HepG2 (cell line): Measurements from ENCODE around the gene TRAP1. TPM values are rescaled to one million over a fixed set of nuclear protein-coding genes. Genes with fewer than 3 reads are reported as not detected.

Experiments used
- FOXA1 ChIP-seq, 2 experiments: fragments of 450-650 bp in 1 of 2; sonication (generic) in 1 of 2; formaldehyde crosslinking in 1 of 2; IDR thresholded peaks; 2 replicates each; pipeline versions ENCODE4 v1.4.0 to v1.6.1; 2016 to 2020; ENCODE audit warnings: missing genetic modification reagents in 1 of 2
- GLMP ChIP-seq: sonication (generic); formaldehyde crosslinking; IDR thresholded peaks from 2 replicates; pipeline ENCODE4 v1.9.0; 2021; ENCODE audit warnings: missing genetic modification reagents, mild to moderate bottlenecking, borderline replicate concordance
- KDM4B ChIP-seq: sonication (generic); formaldehyde crosslinking; IDR thresholded peaks from 2 replicates; pipeline ENCODE4 v1.4.0; 2020; ENCODE audit warnings: missing genetic modification reagents
- KMT2B ChIP-seq: IDR thresholded peaks from 2 replicates; pipeline ENCODE4 v1.6.1; 2016; ENCODE audit warnings: missing genetic modification reagents, missing compliant biosample characterization
- MBD4 ChIP-seq: IDR thresholded peaks from 2 replicates; pipeline ENCODE4 v1.6.1; 2012; ENCODE audit warnings: low read length, inconsistent platforms, borderline replicate concordance
- MNT ChIP-seq: fragments of 450-650 bp; IDR thresholded peaks from 2 replicates; pipeline ENCODE4 v1.6.1; 2016
- NFE2 ChIP-seq: sonication (generic); formaldehyde crosslinking; IDR thresholded peaks from 2 replicates; pipeline ENCODE4 v1.4.0; 2020; ENCODE audit warnings: missing genetic modification reagents
- NFKB2 ChIP-seq: sonication (generic); formaldehyde crosslinking; IDR thresholded peaks from 2 replicates; pipeline ENCODE4 v1.4.0; 2020; ENCODE audit warnings: missing genetic modification reagents, borderline replicate concordance
- NONO ChIP-seq, 2 experiments: fragments of 450-650 bp in 1 of 2; sonication (generic) in 1 of 2; formaldehyde crosslinking in 1 of 2; IDR thresholded peaks in 1 of 2; conservative IDR thresholded peaks in 1 of 2; 2 replicates each; pipeline versions ENCODE4 v1.6.1 to v1.8.0; 2017 to 2022; ENCODE audit warnings: mild to moderate bottlenecking in 1 of 2, missing genetic modification reagents in 1 of 2, moderate library complexity in 1 of 2
- RFX1 ChIP-seq: fragments of 450-650 bp; IDR thresholded peaks from 2 replicates; pipeline ENCODE4 v1.6.1; 2017
- RNF219 ChIP-seq: sonication (generic); formaldehyde crosslinking; IDR thresholded peaks from 2 replicates; pipeline ENCODE4 v1.5.0; 2020; ENCODE audit warnings: mild to moderate bottlenecking, missing genetic modification reagents
- ZBTB25 ChIP-seq: IDR thresholded peaks from 2 replicates; pipeline ENCODE4 v1.6.1; 2018; ENCODE audit warnings: missing genetic modification reagents
- ZBTB4 ChIP-seq: sonication (generic); formaldehyde crosslinking; IDR thresholded peaks from 2 replicates; pipeline ENCODE4 v1.4.0; 2020; ENCODE audit warnings: missing genetic modification reagents, mild to moderate bottlenecking, borderline replicate concordance
- ZHX1 ChIP-seq: sonication (generic); formaldehyde crosslinking; IDR thresholded peaks from 2 replicates; pipeline ENCODE4 v1.8.1; 2022; ENCODE audit warnings: low read depth, mild to moderate bottlenecking, missing genetic modification reagents
- ZNF10 ChIP-seq: sonication (generic); formaldehyde crosslinking; IDR thresholded peaks from 2 replicates; pipeline ENCODE4 v1.4.0; 2020; ENCODE audit warnings: mild to moderate bottlenecking, low read depth, missing genetic modification reagents, borderline replicate concordance
- ZNF543 ChIP-seq: sonication (generic); formaldehyde crosslinking; IDR thresholded peaks from 2 replicates; pipeline ENCODE4 v1.4.0; 2020; ENCODE audit warnings: mild to moderate bottlenecking, missing genetic modification reagents
- ZNF607 ChIP-seq: sonication (generic); formaldehyde crosslinking; IDR thresholded peaks from 2 replicates; pipeline ENCODE4 v1.5.1; 2020; ENCODE audit warnings: missing genetic modification reagents, mild to moderate bottlenecking, borderline replicate concordance
- polyA plus RNA-seq, 8 experiments: library from polyadenylated mRNA; depleted of rRNA in 3 of 8; stranded (reverse) in 7 of 8; unstranded in 1 of 8; fragments of >200 nt; fragmentation: Illumina TruSeq in 4 of 8; extraction: Trizol in 4 of 8; gene quantifications; 2 replicates each; pipeline versions ENCODE4 v1.2.1 to v1.2.3, GENCODE V29; 2011 to 2016; ENCODE audit warnings: low read depth in 4 of 8, missing spikeins in 1 of 8, mixed read lengths in 1 of 8; ENCODE audit not compliant: insufficient read depth in 1 of 8
- total RNA-seq, 5 experiments: library from RNA; depleted of rRNA; stranded (reverse); fragments of >200 nt; fragmentation: Illumina TruSeq; extraction: Trizol; gene quantifications; 2 replicates each; pipeline ENCODE4 v1.2.3, GENCODE V29; 2016; ENCODE audit warnings: low read depth in 1 of 5

Gene TRAP1
- total and polyA plus RNA-seq, 2 of the 13 experiments (the other 11 are each of a cell fraction or from before 2014, with no cell fraction given): 127 to 240 TPM

- no peak for TF ChIP-seq NONO (IDR thresholded peaks at IDR 0.05)
- no peak for TF ChIP-seq NONO (CRISPR knock-in tag; conservative IDR thresholded peaks at IDR 0.05)
- TF ChIP-seq MNT: no peak
- TF ChIP-seq GLMP: no peak
- no peak for TF ChIP-seq RFX1
- TF ChIP-seq RNF219 (CRISPR knock-in tag): no peak
- 0 out of 2 replicates have a peak, but pooled peaks have one; percentile 8 for TF ChIP-seq ZBTB4 (CRISPR knock-in tag)
- TF ChIP-seq KMT2B (CRISPR knock-in tag): no peak
- no peak for TF ChIP-seq MBD4
- TF ChIP-seq FOXA1 (IDR thresholded peaks at IDR 0.05): peak; percentile 46; the same call in 1 of the 2 replicates
- TF ChIP-seq FOXA1 (CRISPR knock-in tag; IDR thresholded peaks at IDR 0.05): peak; percentile 90
- TF ChIP-seq NFKB2 (CRISPR knock-in tag): no peak
- no peak for TF ChIP-seq ZNF10
- TF ChIP-seq ZHX1 (CRISPR knock-in tag): no peak
- no peak for TF ChIP-seq ZBTB25 (CRISPR knock-in tag)
- TF ChIP-seq ZNF543 (CRISPR knock-in tag): no peak
- TF ChIP-seq ZNF607 (CRISPR knock-in tag): no peak
- TF ChIP-seq KDM4B (CRISPR knock-in tag): no peak
- TF ChIP-seq NFE2 (CRISPR knock-in tag): no peak
Measured at GRCh38 chr16:3646348-3646920, 70.9 kb downstream of the TRAP1 start (continued).
